GM19463 (cell line): ENCODE data around the gene VWA3A.
"Not testable (repeated sequence)": the region's sequence is repeated elsewhere in the genome, so short reads cannot be mapped to it uniquely, and the experiment has no call there.

Source experiments
- ATAC-seq: cut with Tn5 transposase; IDR thresholded peaks from one replicate; pipeline ENCODE4 v1.9.1; 2021; ENCODE audit warnings: mild to moderate bottlenecking, moderate library complexity; ENCODE audit not compliant: unreplicated experiment

Gene VWA3A, protein sequence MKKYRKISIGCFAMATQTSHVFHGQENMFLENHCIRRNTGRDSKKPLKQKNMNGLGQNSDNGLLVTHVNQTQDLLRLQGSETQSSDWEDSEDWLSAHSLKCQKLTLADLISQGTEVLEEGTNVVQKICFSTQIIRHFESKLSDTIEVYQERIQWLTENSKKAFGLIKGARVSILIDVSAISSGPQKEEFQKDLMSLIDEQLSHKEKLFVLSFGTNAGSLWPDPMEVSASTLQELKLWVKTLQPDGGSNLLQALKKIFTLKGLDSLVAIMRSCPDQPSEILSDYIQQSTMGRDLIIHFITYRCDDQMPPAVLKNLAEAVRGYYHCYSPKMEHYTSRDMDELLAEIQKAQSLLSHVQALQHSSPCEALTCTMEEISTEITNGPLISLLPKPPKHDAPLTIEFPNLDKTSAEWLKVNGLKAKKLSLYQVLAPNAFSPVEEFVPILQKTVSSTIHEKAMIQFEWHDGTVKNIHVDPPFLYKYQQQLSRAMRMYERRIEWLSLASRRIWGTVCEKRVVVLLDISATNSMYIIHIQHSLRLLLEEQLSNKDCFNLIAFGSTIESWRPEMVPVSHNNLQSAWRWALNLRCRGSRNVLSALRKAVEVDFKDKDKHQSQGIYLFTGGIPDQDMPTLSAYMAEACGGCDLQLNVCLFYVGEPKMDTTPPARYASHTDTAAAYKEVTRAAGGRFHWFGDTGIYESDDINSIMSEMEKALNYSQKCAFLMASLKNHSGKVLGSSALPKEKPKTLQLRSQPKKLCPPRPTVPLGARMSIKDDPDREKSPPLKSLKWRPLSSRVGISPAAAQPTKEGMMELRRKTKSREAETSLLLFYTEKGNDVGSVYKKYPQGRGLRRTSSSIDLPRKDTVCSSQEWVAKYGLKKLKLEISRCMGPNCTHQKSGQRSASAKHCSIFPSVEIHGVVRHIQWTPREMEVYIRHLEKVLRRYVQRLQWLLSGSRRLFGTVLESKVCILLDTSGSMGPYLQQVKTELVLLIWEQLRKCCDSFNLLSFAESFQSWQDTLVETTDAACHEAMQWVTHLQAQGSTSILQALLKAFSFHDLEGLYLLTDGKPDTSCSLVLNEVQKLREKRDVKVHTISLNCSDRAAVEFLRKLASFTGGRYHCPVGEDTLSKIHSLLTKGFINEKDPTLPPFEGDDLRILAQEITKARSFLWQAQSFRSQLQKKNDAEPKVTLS

DNA sequence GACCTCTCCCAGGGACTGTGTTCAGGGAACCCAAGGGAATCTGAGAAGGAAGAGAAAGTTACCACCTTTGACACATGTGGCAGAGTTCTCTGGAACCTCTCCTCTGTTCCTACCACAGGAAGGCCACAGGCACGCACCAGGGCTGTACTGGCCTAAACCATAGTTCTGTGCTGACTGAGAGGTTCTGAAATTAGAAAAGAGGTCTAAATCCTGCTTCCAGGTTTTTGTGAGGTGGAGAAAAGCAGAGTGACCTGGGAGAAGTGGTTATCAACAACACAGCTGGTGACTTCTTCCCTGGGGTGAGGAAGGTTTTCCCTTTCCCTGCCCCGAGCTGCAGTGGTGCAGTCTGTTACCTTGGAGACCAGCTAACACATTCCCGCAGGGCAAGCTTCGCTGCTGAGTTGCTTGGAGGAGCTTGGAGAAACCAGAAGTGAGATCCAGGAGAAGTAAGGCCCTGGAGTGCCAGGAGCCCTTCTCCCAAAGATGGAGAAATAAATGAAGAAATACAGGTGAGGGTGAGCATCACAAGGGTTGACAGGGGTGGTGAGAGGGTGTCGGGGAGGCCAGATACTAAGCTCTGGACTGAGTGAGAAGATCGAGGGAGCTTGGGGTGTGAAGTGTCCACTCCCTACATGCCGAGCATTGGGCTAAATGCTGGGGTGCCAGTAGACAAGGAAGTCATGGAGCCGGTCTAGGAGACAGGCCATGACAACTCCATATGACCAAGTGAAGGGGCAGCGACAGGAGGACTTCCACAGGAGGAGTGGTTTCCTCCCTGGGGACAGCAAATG lies at the start of gene VWA3A:
Gene VWA3A, plus strand, starts transcription at position 399 of the 791 bp plus-strand sequence. Its CDS starts 97 bp downstream, at position 496.
- no peak for ATAC-seq

DNA sequence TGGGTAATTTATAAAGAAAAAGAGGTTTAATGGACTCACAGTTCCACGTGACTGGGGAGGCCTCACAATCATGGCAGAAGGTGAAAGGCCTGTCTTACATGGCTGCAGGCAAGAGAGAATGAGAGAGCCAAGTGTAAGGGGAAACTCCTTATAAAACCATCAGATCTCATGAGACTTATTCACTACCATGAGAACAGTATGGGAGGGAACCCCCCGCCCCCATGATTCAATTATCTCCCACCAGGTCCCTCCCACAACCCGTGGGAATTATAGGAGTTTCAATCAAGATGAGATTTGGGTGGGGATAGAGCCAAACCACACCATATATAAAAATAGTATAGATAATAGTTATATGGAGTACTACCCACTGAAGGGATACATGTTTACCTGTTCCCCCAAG lies 48.5 kb upstream of the VWA3A start:
- ATAC-seq: not testable (repeated sequence)

DNA sequence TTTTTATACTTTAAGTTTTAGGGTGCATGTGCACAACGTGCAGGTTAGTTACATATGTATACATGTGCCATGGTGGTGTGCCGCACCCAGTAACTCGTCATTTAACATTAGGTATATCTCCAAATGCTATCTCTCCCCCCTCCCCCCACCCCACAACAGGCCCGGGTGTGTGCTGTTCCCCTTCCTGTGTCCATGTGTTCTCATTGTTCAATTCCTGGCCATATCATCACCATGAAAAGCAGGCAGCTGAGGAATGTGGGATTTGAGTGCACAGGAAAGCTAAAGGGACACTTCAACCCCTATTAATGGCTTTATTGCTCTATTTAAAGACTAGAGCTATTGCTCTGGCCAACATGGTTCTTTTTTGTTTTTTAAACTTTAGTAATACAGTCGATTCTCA lies 46.5 kb upstream of the VWA3A start:
- not testable (repeated sequence) for ATAC-seq

DNA sequence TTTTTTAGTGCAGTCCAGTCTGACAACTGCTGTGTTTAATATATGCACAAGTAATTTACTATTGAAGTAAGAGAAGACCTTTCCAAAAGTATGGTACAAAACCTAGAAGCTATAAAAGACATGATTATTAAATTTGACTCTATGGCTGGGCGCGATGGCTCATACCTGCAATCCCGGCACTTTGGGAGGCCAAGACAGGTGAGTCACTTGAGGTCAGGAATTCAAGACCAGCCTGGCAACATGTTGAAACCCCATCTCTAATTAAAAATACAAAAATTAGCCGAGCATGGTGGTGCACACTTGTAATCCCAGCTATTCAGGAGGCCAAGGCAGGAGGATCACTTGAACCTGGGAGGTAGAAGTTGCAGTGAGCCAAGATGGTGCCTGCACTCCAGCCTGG lies 41.4 kb upstream of the VWA3A start:
- ATAC-seq: no peak

DNA sequence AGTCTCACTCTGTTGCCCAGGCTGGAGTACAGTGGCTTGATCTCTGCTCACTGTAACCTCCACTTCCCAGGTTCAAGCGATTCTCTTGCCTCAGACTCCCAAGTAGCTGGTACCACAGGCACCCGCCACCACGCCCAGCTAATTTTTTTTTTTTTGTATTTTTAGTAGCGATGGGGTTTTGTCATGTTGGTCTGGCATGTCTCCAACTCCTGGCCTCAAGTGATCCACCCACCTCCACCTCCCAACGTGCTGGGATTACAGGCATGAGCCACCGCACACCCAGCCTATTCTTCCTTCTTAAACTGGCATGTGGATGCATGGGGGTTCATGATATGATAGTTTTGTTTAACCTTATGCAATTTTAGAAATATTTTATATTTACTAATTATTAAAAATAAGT lies 39.4 kb upstream of the VWA3A start:
- ATAC-seq: no peak

DNA sequence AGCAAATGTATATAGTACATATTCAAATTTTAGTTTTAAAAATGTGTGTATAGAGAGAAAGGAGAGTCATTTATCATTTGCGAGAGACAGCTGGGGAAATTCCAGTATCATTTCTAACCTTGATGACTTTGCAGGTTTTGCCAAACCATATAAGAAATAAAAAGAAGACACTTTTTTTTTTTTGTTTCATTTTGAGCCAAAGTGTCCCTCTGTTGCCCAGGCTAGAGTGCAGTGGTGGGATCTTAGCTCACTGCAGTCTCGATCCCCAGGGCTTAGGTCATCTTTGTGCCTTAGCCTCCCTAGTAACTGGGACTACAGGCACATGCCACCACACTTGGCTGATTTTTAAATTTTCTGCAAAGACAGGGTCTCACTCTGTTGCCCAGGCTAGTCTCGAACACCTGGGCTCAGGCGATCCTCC lies 38.4 kb upstream of the VWA3A start:
- ATAC-seq: no peak

DNA sequence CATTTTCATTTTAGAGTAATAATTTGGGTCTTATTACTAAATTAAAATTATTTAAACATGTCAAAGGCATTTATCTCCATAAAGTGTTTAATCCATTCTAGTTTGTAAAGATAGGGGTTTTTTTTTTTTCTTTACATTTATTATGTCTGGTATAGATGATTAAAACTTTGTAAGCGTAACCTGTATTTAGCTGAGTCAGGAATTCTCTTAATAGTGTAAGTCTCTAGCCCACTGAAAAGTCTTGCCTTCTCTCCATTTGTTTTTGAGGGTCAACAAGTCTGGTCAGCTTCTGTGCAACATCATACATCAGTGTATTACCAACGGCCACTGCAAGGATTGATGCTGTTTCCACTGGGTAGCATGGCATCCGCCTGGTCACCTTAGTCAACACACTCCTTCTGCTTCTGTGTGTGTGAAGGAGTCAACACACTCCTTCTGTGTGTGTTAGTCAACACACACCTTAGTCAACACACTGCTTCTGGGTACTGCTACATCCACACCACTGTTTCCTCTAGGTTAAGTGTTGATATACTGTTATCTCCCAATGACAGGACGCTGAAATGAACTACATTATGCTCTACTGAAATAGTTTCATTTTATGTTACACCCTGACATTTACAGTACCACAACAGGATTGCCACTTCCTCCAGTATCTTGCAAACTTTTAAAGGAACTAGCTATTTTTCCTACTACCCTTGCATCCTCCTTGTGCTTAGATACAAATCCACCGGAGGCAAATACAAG lies 37.3 kb upstream of the VWA3A start:
- ATAC-seq: no peak

DNA sequence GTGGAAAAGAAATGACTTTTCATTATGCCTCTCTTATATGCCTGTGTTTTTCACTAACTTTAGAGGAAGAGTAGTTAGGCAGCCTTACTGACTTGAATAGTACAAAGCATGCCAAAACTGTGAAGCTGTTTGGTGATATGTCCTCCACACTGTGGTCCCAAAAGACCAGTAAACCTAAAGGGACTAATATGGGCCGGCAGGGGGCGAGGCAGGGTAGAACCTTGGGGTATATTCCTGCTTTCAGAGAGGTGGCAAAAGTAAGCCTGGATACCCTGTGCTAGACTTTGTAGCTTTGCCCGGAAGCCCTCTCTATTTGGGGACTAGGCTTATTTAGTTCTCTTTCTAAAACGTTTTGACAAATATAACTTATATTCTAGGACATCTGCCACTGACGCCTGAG lies 36.5 kb upstream of the VWA3A start:
- ATAC-seq: no peak

DNA sequence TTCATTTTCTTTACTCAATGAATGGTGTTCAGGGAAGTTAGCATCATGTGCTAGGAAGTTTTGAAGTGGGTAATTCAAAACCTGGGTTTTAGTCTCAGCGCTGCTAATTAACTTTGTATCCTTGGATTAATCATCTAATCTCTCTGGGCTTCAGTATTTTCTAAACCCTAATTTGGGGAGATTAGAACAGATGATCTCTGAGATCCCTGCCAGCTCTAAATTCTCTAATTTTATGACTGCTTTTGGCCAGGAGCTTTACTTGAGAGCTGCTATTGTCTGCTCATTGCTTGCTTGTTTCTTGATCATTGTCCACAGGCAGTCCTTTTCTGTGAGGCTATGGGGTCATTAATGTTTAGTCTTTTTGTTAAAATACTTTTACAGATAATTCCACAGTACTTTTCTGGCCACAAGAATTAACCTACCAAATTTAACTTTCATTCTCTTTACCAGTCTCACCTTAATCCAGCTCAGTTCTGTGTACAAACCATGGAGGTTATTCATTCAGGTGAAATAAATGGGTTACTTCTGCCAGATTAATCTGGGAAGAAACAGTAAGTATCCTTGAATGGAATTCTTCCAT lies 28.4 kb upstream of the VWA3A start:
- no peak for ATAC-seq

DNA sequence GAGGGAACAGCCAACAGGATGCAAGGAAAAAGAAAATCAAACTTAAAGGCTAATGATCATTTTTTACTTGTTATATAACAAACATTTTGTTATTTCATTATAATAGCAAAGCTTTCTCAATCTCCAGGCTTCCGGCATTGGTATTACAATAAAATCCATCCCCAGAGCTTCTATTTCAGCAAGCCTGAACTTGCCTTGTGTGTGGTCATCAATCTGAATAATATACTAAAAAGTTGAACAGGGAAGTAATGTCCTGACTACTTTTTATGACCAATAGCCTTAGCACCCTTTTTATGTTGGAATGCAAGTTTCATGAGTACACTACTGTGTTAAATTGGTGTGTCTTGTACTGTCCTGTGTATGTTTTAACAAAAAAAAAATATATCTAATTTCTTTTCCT lies 27.1 kb upstream of the VWA3A start:
- ATAC-seq: no peak

DNA sequence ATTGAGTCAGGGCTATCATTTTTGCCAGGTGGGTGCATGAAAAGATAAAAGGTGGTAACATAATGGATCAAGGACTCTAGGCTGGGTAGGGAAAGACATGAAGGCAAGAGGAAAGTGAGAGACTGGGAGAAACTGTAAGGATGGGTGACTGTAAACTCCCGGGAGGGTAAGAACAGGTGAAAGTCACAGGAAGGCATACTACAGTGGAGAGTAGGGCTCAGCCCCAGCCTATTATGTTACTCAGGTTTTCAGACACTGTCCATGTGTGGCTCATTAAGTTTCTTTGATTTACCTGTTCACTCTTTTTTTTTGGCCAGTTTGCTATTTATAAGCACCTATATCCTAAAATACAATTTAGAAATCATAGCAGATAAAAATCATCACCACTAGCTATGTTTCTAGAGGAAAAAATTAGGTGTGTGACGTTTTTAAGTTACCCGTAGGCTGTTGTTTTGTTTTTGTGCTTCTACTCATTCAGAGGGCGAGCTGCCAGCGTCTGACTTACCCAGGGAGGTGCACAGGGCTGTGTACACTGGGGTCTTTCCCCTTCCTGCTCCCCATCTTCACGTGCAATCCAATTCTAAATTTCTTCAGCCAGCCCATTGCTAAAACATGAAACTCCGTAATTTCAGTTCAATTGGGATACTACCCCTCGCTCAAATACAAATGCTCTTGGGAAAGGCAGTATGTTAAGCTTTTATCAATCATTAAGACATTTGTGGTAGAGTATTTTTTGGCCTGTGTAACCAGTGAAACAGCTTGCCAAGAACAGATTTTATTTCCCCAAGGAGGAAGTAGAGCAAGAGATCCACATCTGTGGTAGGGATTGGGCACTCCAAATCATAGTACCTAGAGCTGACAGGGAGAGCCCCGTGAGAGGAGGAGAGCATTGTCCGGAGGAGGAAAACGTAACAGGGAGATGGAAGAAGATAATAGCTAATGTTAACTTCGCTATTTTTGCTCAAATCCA lies 21.7 kb upstream of the VWA3A start:
- ATAC-seq: no peak

DNA sequence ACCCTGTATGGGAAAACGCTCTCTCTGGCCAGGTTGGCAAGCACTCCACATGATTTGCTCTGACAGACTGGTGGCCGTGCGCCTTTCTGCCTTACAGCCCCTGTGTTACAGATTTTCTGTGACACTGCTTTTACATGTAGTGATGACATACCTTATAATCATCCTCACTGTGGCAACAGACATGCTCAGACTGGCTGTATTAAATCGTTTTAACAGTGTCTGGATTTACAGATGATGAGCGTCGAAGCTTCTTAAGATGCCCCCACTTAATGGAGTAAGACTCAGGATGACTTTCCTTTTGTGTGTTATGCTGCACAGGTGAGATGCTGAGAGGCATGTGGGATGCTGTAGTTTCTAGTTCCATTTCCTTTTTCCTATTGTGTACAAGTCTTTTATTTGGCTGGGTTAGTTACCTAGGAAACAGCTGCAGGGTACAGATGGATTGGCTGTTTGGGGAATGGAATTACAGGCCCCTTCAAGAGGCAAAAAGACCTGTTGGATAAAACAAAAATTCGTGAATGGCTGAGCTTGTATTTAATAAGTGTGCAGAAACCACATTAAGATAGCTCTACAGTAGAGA lies 20.9 kb upstream of the VWA3A start:
- no peak for ATAC-seq

DNA sequence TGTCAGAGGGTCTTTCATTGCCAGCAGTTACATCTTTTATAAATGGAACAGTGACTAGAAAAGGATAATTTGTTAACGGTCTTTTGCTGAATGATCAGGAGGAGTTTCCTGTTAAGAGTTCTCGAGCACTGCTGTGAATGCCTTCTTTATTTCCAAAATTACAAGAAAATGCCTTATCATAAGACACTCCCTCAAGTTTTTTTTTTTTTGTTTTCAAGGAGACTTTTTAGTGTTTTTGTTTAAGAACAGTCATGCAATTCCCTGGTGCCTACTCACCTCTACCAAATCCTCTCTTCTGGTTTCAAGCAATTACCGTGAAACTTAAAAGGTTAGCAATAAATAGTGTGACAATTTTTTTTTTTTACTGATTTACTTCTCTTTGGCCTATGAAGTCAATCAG lies 19.0 kb upstream of the VWA3A start:
- ATAC-seq: no peak

DNA sequence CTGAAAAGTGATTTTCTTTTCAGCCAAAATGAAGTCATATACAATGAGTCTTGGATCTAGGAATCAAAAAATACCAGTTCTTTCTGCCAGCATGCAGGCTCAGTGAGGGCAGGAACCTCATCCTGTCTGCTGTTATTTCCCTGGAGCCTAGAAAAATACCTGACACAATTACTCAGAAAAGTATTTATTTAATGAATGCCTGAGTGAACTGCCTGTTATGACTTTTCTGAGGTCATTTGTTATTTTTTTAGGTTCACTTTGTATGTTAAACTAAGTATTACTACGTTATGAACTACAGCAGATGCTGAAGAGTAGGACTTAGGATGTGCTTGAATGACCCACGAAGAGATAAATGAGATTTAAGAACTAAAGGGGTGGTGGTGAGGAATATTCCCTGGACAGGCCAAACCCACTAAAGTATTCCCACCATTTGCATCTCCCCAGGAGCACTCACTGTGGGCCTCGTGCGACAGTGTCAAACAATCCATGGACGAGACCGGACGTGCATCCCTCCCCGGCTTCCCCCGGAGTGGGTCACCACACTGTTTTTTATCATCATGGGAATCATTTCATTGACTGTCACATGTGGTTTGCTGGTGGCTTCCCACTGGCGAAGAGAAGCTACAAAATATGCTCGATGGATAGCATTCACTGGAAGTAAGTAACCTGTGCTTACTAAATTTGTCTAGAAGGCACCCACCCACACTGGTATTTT lies 17.1 kb upstream of the VWA3A start:
- ATAC-seq: no peak

DNA sequence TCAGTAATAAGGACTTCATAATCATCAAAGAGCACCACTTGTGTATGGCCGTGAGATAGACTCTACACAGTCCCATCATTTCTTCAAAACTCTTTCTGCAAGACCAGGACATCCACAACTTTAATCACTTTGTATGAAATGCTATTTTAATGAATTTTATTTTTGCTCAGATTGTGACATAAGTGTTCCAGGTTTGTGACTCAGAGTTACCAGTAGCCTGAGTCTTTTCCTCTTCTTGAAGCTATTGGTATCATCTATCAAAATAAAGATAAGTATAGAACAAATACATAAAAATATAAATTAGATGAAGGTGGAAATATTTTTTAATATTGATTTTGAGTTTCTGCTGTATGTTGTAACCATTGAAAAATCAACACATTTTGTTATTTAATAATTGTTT lies 16.6 kb upstream of the VWA3A start:
- ATAC-seq: no peak

DNA sequence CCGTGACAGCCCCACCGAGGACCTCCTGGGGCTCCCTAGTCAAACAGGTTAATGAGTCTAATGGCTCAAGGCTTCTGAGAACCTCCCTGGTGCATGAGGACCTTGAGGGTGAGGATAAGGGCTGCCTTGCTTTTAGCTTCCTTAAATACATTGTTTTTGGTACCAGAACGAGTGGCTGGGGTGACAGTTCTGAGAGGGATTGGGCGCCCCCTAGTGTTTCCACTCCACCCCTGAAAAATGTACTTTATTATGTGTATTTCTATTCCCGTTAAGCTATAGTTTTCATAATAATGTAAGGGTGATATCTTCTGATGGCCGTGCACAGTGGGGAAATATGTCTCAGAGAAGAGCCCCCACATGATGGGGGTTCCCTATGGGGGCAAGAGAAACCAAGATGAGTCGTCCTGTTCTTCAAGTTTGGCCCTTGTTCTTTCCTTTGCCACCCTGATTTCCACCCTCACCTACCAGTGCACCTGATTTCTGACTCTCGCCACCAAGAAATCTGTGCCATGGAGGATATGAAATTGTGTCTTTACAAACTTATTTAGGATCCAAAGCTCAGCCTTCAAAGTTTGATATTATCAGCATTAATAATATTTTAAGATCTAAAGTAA lies 14.5 kb upstream of the VWA3A start:
- ATAC-seq: no peak

DNA sequence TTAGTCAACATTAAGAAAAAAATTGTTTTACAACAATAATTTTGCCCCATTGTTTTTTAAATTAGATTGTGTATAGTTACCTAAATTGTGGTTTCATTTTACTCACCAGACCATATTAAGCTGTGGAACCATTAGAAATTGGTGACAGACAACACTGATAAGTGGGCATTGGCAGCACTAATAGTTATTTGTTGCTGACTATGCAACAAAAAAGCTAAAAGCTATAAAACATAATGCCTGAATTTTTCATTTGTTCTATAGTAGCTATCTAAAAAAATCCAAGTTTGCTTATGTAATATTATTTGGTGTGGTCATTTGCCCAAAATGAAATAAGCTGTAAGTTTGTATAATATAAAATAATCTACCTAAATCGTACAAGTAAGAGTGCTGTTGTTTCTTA lies 13.7 kb upstream of the VWA3A start:
- no peak for ATAC-seq
